Fibroblast of peridontal ligament (primary cell): ENCODE measurements around the gene C8A.

ENCODE experiments used
- DNase-seq: peaks from one replicate; pipeline ENCODE4 v3.0.0-alpha.2; 2010; ENCODE audit errors: extremely low read depth

The C8A gene

GRCh38 chr1:56927171-56927570 is 72.6 kb downstream of the C8A start:
- no peak for DNase-seq

DNA sequence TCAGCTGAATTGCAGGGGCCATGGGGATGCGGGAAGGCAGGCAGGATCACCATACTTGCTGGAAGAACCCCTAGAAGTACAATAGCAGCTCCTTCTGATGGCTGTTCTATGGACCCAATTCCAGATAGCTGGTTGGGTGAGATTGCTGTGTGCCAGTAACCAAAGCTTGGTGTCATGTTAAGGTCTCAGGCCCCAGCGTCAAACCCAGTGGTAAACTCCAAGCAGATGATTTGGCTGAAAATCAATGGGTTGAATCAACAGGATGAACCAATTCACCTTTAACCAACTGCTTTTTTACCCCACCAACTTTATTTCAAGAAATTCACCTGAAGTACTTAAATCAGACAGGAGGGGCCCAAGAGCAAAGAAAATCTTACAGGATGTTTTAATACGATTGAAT is 73.4 kb downstream of the C8A start:
- DNase-seq, result no peak

GRCh38 chr1:56929492-56929891 is 74.9 kb downstream of the C8A start:
- no peak for DNase-seq

- DNase-seq, result no peak
Observed at GRCh38 chr1:56931211-56931610, 76.6 kb downstream of the C8A start.

GRCh38 chr1:56931686-56932085 is 77.1 kb downstream of the C8A start:
- no peak for DNase-seq

GRCh38 chr1:56933161-56933560 is 78.6 kb downstream of the C8A start:
- no peak for DNase-seq

GRCh38 chr1:56933606-56934005 is 79.0 kb downstream of the C8A start:
- no peak for DNase-seq

GRCh38 chr1:56934430-56935060 is 79.9 kb downstream of the C8A start:
- peak; percentile 88 for DNase-seq

DNA sequence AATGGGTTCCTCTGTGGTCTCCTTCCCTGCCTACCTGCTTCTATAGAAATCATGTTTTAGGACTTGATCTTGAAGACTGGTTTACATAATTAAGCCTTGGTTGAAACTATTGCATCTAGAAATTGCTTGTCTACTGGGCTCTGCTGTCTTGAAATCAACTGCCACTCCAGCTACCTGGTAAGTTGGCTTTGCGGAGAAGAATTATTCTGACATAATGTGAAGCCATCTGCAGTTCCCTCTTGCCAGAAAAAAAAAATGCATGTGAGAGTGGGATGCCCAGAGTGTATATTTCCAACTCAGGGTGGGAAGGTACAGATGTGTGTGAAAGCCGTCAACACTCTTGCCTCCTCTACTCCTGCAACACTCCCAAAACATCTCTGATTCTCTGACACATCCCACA is 84.0 kb downstream of the C8A start:
- no peak for DNase-seq

- DNase-seq, result no peak
Observed at GRCh38 chr1:56939209-56939608, 84.6 kb downstream of the C8A start.

- DNase-seq, result no peak
Observed at GRCh38 chr1:56940039-56940438, 85.4 kb downstream of the C8A start.

DNA sequence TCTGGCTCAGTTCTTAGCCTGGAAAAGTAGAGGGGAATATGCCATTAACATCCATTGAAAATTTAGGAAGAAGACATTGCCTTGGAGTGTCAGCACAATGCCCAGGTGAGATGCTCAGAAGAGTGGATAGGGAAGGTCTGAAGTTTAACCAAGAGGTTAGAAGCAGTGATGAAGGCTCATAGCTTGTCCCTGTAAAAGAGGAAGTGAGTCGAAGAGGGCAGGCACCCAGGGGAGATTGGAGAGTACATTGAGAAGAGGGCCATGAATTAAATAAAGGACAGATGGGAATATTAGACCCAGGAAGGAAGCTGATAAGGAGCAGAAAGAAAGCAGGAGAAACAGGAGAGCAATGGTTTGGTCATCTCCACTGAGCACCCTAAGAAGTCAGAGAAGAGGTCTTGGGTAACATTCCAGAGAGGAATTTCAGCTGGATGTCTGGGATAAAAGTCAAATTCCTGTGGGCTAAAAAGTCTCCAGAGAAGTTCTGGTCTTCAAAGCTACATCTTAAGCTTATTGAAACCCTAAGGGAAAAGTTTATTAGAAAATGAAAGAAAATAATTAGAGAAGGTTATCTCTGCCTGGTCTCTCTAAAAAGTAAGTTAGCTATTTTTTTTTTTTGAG is 93.9 kb downstream of the C8A start:
- peak; percentile 68 for DNase-seq

- DNase-seq, result no peak
Observed at GRCh38 chr1:56952501-56952900, 97.9 kb downstream of the C8A start.

DNA sequence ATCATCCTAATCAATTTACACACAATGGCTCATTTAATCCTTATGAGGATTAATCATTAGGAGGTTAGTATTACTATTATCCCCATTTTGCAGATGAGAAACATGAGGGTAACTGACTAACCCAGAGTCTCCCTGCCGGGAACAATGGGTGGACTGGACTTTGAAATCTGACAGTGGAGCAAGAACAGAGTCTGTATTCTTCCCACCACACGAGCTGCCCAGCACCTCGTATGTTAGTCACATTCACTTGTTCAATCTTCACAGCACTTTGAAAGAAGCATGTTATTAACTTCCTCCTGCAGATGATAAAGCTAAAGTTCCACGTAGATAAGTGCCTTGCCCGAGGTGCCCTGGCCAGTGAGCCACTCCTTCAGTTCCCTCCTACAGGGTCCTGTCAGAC is 98.8 kb downstream of the C8A start:
- DNase-seq, result no peak

- no peak for DNase-seq
Observed at GRCh38 chr1:56954664-56955063, 100.1 kb downstream of the C8A start.

DNA sequence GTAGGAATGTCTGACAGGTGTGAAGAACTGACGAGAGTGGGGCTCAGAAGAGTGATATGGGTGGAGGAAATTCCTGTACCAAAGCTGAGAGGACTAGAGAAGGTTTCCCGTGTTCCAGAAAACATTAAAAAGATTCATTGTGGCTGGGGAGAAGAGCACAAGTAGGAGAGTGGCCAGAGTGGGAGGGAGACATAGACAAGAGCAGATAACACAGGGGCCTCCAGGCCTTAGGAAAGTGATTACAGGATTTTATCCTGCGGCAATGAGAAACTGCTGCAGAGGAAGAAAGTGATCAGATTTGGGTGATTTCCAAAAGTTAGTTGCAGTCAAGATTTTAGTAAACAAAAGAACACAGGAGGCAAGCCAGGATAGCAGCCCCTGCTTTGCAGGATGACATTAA is 103.3 kb downstream of the C8A start:
- DNase-seq, result no peak

GRCh38 chr1:56958526-56958925 is 103.9 kb downstream of the C8A start:
- peak; percentile 19 for DNase-seq

GRCh38 chr1:56961426-56961825 is 106.8 kb downstream of the C8A start:
- no peak for DNase-seq

- DNase-seq, result peak; percentile 42
Observed at GRCh38 chr1:56963667-56964066, 109.1 kb downstream of the C8A start.

GRCh38 chr1:56964349-56965017 is 109.9 kb downstream of the C8A start:
- no peak for DNase-seq

GRCh38 chr1:56965191-56965590 is 110.6 kb downstream of the C8A start:
- no peak for DNase-seq

GRCh38 chr1:56965916-56966697 is 111.5 kb downstream of the C8A start, which contains the start of gene C8B:
Gene C8B, minus strand, starts transcription at chr1:56966015. Its CDS starts 67 bp downstream, at chr1:56965948.
- no peak for DNase-seq

- DNase-seq, result no peak
Observed at GRCh38 chr1:56966698-56966999, 112.1 kb downstream of the C8A start.
